Measurements from ENCODE around the gene CSTPP1.

CSTPP1 gene

DNA sequence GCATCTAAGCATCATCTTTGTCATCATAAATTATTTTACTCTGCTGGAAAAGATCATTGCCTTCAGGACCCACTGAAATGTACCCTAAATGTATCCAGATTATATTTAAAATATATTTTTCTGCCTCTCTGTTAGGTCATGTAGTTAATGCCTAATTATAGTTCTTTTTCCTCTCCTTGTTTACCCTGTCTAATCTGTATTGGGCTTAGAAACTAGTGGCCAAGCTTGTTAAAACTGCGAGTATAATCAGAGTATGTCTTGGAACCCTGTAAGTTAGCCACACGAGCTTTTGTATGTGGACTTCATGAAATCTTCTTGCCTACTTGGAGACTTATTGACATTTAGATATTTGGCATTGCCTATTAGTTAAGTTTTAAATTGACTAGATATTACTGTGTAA is 184.5 kb downstream of the CSTPP1 start:
- no peak for DNase-seq
- H3K36me3 ChIP-seq (ENCODE audit: control insufficient read depth in 4 of 4, insufficient read depth in 4 of 4, low read length in 3 of 4): no peaks in the 10 kb centered on the region
- H3K27ac ChIP-seq (ENCODE audit: insufficient read depth in 1 of 2, low read depth in 1 of 2, low read length in 2 of 2, poor library complexity in 1 of 2, severe bottlenecking in 2 of 2): no peak overlapping the region
- ChIA-PET CTCF (interaction anchor here (0.8 to 1.6 kb wide), 3 partner anchors 14 to 65 kb away, joined by 3 to 4 read pairs (median 3); no protein-coding TSS in a partner anchor), POLR2A (no interaction called here)
- no peaks in the 10 kb centered on the region for H3K9me3 ChIP-seq (ENCODE audit: control extremely low read depth in 1 of 5, control insufficient read depth in 4 of 5, insufficient read depth in 2 of 5, low read depth in 1 of 5, low read length in 4 of 5)
- H3K4me3 ChIP-seq (ENCODE audit: control insufficient read depth in 1 of 7, extremely low read depth in 1 of 7, insufficient read depth in 4 of 7, low read depth in 2 of 7, low read length in 6 of 7): no peak overlapping the region
- H3K4me1 ChIP-seq (ENCODE audit: control extremely low read depth in 1 of 4, control insufficient read depth in 4 of 4, insufficient read depth in 4 of 4, low read length in 3 of 4): no peaks in the 10 kb centered on the region
- WGBS (ENCODE audit: insufficient coverage): 100% methylated on average over 2 of the region's 2 CpGs
- H3K27me3 ChIP-seq (replicated peaks in 2 of 5; ENCODE audit: control insufficient read depth in 4 of 5, insufficient read depth in 5 of 5, low read length in 4 of 5): no peaks in the 10 kb centered on the region

DNA sequence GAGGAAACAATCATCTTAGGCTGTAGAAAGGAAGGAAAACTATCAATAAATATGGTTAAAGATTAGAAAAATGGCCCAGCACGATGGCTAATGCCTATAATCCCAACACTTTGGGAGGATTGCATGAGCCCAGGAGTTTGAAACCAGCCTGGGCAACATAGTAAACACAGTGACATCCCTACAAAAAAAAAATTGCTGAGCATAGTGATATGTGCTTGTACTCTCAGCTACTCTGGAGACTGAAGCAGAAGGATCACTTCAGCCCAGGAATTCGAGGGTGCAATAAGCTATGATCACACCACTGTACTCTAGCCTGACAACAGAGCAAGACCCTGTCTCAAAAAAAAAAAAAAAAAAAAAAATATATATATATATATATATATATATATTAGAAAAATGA is 185.2 kb downstream of the CSTPP1 start:
- no peak for DNase-seq
- Histone ChIP-seq H3K27ac (ENCODE audit: insufficient read depth in 1 of 2, low read depth in 1 of 2, low read length in 2 of 2, poor library complexity in 1 of 2, severe bottlenecking in 2 of 2) (no peak overlapping the region), H3K4me3 (ENCODE audit: control insufficient read depth in 1 of 7, extremely low read depth in 1 of 7, insufficient read depth in 4 of 7, low read depth in 2 of 7, low read length in 6 of 7) (no peak overlapping the region), H3K9me3 (ENCODE audit: control extremely low read depth in 1 of 5, control insufficient read depth in 4 of 5, insufficient read depth in 2 of 5, low read depth in 1 of 5, low read length in 4 of 5) (no peaks in the 10 kb centered on the region), H3K36me3 (ENCODE audit: control insufficient read depth in 4 of 4, insufficient read depth in 4 of 4, low read length in 3 of 4) (no peaks in the 10 kb centered on the region), H3K4me1 (ENCODE audit: control extremely low read depth in 1 of 4, control insufficient read depth in 4 of 4, insufficient read depth in 4 of 4, low read length in 3 of 4) (no peaks in the 10 kb centered on the region), H3K27me3 (replicated peaks in 2 of 5; ENCODE audit: control insufficient read depth in 4 of 5, insufficient read depth in 5 of 5, low read length in 4 of 5) (no peaks in the 10 kb centered on the region)
- 100% methylated on average over 1 of the region's 2 CpGs for WGBS (ENCODE audit: insufficient coverage)
- POLR2A ChIA-PET: no interaction called here
- CTCF ChIA-PET: interaction anchor here (0.8 to 1.6 kb wide), 3 partner anchors 13 to 65 kb away, joined by 3 to 4 read pairs (median 3); no protein-coding TSS in a partner anchor

DNA sequence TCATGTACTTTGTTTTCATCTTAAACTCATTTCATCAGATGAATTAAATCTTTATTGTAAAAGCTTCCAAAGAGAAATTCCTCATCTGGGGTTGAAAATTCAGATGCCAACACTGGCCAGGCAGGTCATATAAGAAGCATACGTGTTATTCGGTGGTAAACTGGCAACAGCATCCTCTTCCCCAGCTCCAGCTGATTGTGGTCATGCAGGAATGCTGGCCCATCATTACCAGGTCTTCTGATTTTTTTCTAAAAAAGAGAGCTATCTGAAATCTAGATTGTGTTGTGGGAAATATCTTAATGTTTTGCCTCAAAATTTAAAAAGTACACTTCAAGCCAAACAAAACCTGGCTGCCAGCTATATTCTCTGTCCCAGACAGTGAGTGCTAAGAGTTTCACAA is 186.5 kb downstream of the CSTPP1 start:
- Histone ChIP-seq H3K4me3 (ENCODE audit: control insufficient read depth in 1 of 7, extremely low read depth in 1 of 7, insufficient read depth in 4 of 7, low read depth in 2 of 7, low read length in 6 of 7) (no peak overlapping the region), H3K36me3 (ENCODE audit: control insufficient read depth in 4 of 4, insufficient read depth in 4 of 4, low read length in 3 of 4) (no peaks in the 10 kb centered on the region), H3K9me3 (ENCODE audit: control extremely low read depth in 1 of 5, control insufficient read depth in 4 of 5, insufficient read depth in 2 of 5, low read depth in 1 of 5, low read length in 4 of 5) (no peaks in the 10 kb centered on the region), H3K4me1 (ENCODE audit: control extremely low read depth in 1 of 4, control insufficient read depth in 4 of 4, insufficient read depth in 4 of 4, low read length in 3 of 4) (no peaks in the 10 kb centered on the region), H3K27me3 (replicated peaks in 2 of 5; ENCODE audit: control insufficient read depth in 4 of 5, insufficient read depth in 5 of 5, low read length in 4 of 5) (no peaks in the 10 kb centered on the region), H3K27ac (ENCODE audit: insufficient read depth in 1 of 2, low read depth in 1 of 2, low read length in 2 of 2, poor library complexity in 1 of 2, severe bottlenecking in 2 of 2) (no peak overlapping the region)
- ChIA-PET CTCF (no interaction called here), POLR2A (no interaction called here)
- WGBS (ENCODE audit: insufficient coverage): 100% methylated on average over 2 of the region's 2 CpGs
- no peak for DNase-seq

DNA sequence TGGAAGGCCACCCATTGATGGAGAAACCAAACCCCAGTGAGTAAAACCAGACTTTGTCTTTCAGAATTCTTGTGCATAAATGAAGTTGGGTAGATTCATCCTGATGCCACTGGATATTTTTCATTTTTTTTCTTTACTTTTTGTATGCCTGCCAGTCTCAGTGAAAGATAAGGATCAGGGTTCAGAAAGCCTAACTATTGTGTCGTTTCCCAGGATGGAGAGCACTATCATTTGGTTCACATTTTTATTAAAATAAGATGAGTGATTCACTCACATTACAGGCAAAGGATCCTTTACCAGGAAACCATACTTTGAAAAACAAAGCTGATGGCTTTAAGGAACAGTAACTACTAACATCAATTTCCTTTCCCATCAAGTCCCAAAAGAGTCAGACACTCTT is 188.1 kb downstream of the CSTPP1 start:
- H3K4me1 ChIP-seq (ENCODE audit: control extremely low read depth in 1 of 4, control insufficient read depth in 4 of 4, insufficient read depth in 4 of 4, low read length in 3 of 4): no peaks in the 10 kb centered on the region
- H3K4me3 ChIP-seq (ENCODE audit: control insufficient read depth in 1 of 7, extremely low read depth in 1 of 7, insufficient read depth in 4 of 7, low read depth in 2 of 7, low read length in 6 of 7): no peak overlapping the region
- H3K36me3 ChIP-seq (ENCODE audit: control insufficient read depth in 4 of 4, insufficient read depth in 4 of 4, low read length in 3 of 4): no peaks in the 10 kb centered on the region
- DNase-seq: no peak
- no peaks in the 10 kb centered on the region for H3K27me3 ChIP-seq (replicated peaks in 2 of 5; ENCODE audit: control insufficient read depth in 4 of 5, insufficient read depth in 5 of 5, low read length in 4 of 5)
- no peak overlapping the region for H3K27ac ChIP-seq (ENCODE audit: insufficient read depth in 1 of 2, low read depth in 1 of 2, low read length in 2 of 2, poor library complexity in 1 of 2, severe bottlenecking in 2 of 2)
- no peaks in the 10 kb centered on the region for H3K9me3 ChIP-seq (ENCODE audit: control extremely low read depth in 1 of 5, control insufficient read depth in 4 of 5, insufficient read depth in 2 of 5, low read depth in 1 of 5, low read length in 4 of 5)
- WGBS (ENCODE audit: insufficient coverage): no CpG with 5 or more reads among the region's 1 CpG
- POLR2A ChIA-PET: no interaction called here
- CTCF ChIA-PET: no interaction called here

DNA sequence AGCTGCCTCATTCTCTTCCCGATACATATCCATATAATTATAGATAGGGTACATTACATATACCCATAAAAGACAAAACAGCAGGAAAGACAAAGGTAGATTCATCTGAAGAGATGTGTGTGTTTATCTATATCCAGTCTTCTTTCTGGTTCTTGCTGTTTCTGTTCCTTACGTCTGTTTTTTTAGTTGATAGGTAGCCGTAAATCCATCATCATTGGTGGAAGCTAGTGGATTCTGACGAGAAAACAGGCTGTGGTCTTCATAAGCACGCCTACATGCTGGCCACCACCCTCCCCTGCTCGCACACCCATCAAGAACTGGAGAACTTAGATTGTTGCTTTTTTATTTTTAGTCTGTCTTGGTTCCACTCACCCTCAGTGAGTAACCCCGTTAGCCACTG is 188.5 kb downstream of the CSTPP1 start:
- no peak for DNase-seq
- WGBS (ENCODE audit: insufficient coverage): 76% methylated on average over 3 of the region's 7 CpGs
- Histone ChIP-seq H3K4me3 (ENCODE audit: control insufficient read depth in 1 of 7, extremely low read depth in 1 of 7, insufficient read depth in 4 of 7, low read depth in 2 of 7, low read length in 6 of 7) (no peak overlapping the region), H3K4me1 (ENCODE audit: control extremely low read depth in 1 of 4, control insufficient read depth in 4 of 4, insufficient read depth in 4 of 4, low read length in 3 of 4) (no peaks in the 10 kb centered on the region), H3K9me3 (ENCODE audit: control extremely low read depth in 1 of 5, control insufficient read depth in 4 of 5, insufficient read depth in 2 of 5, low read depth in 1 of 5, low read length in 4 of 5) (no peaks in the 10 kb centered on the region), H3K27ac (ENCODE audit: insufficient read depth in 1 of 2, low read depth in 1 of 2, low read length in 2 of 2, poor library complexity in 1 of 2, severe bottlenecking in 2 of 2) (no peak overlapping the region), H3K27me3 (replicated peaks in 2 of 5; ENCODE audit: control insufficient read depth in 4 of 5, insufficient read depth in 5 of 5, low read length in 4 of 5) (no peaks in the 10 kb centered on the region), H3K36me3 (ENCODE audit: control insufficient read depth in 4 of 4, insufficient read depth in 4 of 4, low read length in 3 of 4) (no peaks in the 10 kb centered on the region)
- ChIA-PET POLR2A (no interaction called here), CTCF (no interaction called here)

DNA sequence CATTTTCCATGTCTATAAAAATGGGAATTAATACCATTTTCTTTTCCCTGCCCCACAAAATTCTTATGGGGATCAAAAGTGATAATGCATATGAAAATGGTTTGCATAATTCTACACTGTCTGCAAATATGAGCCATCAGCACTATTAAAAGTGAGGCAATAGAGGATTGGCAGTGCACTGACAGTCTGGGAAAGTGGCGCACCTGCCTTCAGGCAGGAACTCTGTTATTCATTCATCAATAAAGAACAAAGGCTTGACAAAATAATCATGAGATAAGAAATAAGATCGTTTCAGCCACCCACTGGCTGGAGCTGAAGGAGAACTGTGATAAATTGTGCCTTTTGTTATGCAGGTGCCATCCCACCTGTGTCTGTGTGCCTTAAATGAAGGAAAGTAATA is 190.7 kb downstream of the CSTPP1 start:
- Histone ChIP-seq H3K9me3 (ENCODE audit: control extremely low read depth in 1 of 5, control insufficient read depth in 4 of 5, insufficient read depth in 2 of 5, low read depth in 1 of 5, low read length in 4 of 5) (no peaks in the 10 kb centered on the region), H3K36me3 (ENCODE audit: control insufficient read depth in 4 of 4, insufficient read depth in 4 of 4, low read length in 3 of 4) (no peaks in the 10 kb centered on the region), H3K4me3 (ENCODE audit: control insufficient read depth in 1 of 7, extremely low read depth in 1 of 7, insufficient read depth in 4 of 7, low read depth in 2 of 7, low read length in 6 of 7) (no peak overlapping the region), H3K4me1 (ENCODE audit: control extremely low read depth in 1 of 4, control insufficient read depth in 4 of 4, insufficient read depth in 4 of 4, low read length in 3 of 4) (no peaks in the 10 kb centered on the region), H3K27me3 (replicated peaks in 2 of 5; ENCODE audit: control insufficient read depth in 4 of 5, insufficient read depth in 5 of 5, low read length in 4 of 5) (no peaks in the 10 kb centered on the region), H3K27ac (ENCODE audit: insufficient read depth in 1 of 2, low read depth in 1 of 2, low read length in 2 of 2, poor library complexity in 1 of 2, severe bottlenecking in 2 of 2) (no peak overlapping the region)
- WGBS (ENCODE audit: insufficient coverage): no CpG with 5 or more reads among the region's 2 CpGs
- ChIA-PET CTCF (interaction anchor here (1.2 kb wide), 1 partner anchor 26 kb away, joined by 4 read pairs; no protein-coding TSS in a partner anchor), POLR2A (no interaction called here)
- DNase-seq: no peak

DNA sequence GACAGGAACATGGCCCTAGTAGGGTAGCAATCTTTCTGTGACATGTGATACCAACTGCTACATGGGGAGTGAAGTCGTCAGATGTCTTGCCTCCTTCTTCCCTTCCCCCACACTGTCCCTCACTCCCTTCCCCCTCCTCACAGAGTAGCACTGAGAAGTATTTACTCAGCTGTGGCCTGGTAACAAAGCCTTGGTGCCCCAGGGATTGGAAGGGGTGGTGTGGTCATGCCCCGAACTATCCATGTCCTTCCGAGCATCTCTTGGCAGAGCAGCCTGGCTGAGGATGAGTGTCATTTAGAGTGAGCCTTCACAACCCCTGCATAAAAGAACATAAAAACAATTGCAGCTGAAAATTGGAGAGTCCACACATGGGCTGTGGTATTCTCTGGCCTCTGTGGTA is 194.0 kb downstream of the CSTPP1 start:
- Histone ChIP-seq H3K4me1 (ENCODE audit: control extremely low read depth in 1 of 4, control insufficient read depth in 4 of 4, insufficient read depth in 4 of 4, low read length in 3 of 4) (no peaks in the 10 kb centered on the region), H3K36me3 (ENCODE audit: control insufficient read depth in 4 of 4, insufficient read depth in 4 of 4, low read length in 3 of 4) (no peaks in the 10 kb centered on the region), H3K27ac (ENCODE audit: insufficient read depth in 1 of 2, low read depth in 1 of 2, low read length in 2 of 2, poor library complexity in 1 of 2, severe bottlenecking in 2 of 2) (no peak overlapping the region), H3K4me3 (ENCODE audit: control insufficient read depth in 1 of 7, extremely low read depth in 1 of 7, insufficient read depth in 4 of 7, low read depth in 2 of 7, low read length in 6 of 7) (no peak overlapping the region), H3K9me3 (ENCODE audit: control extremely low read depth in 1 of 5, control insufficient read depth in 4 of 5, insufficient read depth in 2 of 5, low read depth in 1 of 5, low read length in 4 of 5) (no peaks in the 10 kb centered on the region), H3K27me3 (replicated peaks in 2 of 5; ENCODE audit: control insufficient read depth in 4 of 5, insufficient read depth in 5 of 5, low read length in 4 of 5) (no peaks in the 10 kb centered on the region)
- ChIA-PET POLR2A (no interaction called here), CTCF (interaction anchor here (1.0 kb wide), 1 partner anchor 23 kb away, joined by 3 read pairs; no protein-coding TSS in a partner anchor)
- WGBS (ENCODE audit: insufficient coverage): 100% methylated on average over 3 of the region's 3 CpGs
- DNase-seq: no peak

Data from common myeloid progenitor, CD34-positive (primary cell).